ENCODE measurements around the gene KCNIP3. TPM values are rescaled to one million over a fixed set of nuclear protein-coding genes. Genes with fewer than 3 reads are reported as not detected.
A peak's percentile ranks its signal among the peaks of the same experiment; 100 is the strongest.

Gene KCNIP3
- total and polyA plus RNA-seq, 4 donors, result 0.26 to 1.1 (median 0.62) TPM

DNA sequence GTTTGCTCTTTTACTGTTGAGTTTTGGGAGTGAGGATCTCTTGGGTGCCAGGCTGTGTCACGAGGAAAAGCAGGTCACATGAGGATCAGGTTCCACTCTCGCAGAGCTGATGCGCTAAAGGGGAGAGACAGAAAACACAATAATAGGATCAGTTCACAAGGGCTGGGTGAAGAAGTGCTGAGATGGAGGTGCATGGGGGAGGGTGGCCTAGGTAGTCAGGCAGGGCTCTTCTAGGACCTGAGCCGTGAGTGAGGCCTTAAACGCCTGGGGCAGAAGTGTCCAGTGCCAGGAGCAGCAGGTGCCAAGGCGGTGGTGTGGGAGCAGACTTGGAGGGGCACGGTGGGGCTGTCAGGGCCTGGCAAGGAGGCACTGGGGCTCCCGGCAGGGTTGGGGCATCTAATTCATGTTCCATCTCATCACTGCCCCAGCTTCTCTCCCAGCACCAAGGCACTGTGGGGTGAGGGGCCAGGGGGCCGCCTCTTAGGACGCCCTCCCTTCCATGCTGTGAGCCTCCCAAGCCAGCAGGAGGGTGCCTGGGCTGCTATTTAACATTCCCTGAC lies 9.3 kb downstream of the KCNIP3 start:
- Histone ChIP-seq H3K4me1 (ENCODE audit: control insufficient read depth in 4 of 4, insufficient read depth in 4 of 4, low read length in 3 of 4) (peaks cover 7 to 20% (median 18%) of the 10 kb centered on the region in 4 donors), H3K27me3 (ENCODE audit: control insufficient read depth in 4 of 4, insufficient read depth in 4 of 4, low read length in 3 of 4) (no peaks in the 10 kb centered on the region), H3K36me3 (ENCODE audit: control insufficient read depth in 4 of 4, insufficient read depth in 3 of 4, low read depth in 1 of 4, low read length in 3 of 4) (no peaks in the 10 kb centered on the region), H3K9ac (ENCODE audit: low read depth in 1 of 2, low read length in 2 of 2) (no peak overlapping the region), H3K9me3 (ENCODE audit: control insufficient read depth in 4 of 4, low read length in 3 of 4) (no peaks in the 10 kb centered on the region), H3K27ac (ENCODE audit: low read depth in 1 of 2, low read length in 2 of 2) (peak overlapping the region in 1 of 2 donors; percentile 75), H3K4me3 (ENCODE audit: low read depth in 1 of 3, low read length in 3 of 3) (no peak overlapping the region)
- 82% methylated on average over 10 of the region's 10 CpGs for WGBS
- TF ChIP-seq, protein P1, sequence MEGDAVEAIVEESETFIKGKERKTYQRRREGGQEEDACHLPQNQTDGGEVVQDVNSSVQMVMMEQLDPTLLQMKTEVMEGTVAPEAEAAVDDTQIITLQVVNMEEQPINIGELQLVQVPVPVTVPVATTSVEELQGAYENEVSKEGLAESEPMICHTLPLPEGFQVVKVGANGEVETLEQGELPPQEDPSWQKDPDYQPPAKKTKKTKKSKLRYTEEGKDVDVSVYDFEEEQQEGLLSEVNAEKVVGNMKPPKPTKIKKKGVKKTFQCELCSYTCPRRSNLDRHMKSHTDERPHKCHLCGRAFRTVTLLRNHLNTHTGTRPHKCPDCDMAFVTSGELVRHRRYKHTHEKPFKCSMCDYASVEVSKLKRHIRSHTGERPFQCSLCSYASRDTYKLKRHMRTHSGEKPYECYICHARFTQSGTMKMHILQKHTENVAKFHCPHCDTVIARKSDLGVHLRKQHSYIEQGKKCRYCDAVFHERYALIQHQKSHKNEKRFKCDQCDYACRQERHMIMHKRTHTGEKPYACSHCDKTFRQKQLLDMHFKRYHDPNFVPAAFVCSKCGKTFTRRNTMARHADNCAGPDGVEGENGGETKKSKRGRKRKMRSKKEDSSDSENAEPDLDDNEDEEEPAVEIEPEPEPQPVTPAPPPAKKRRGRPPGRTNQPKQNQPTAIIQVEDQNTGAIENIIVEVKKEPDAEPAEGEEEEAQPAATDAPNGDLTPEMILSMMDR (IDR thresholded peaks at IDR 0.05; ENCODE audit: low read depth, low read length, missing input control), result no peak
- TF ChIP-seq, protein P2, sequence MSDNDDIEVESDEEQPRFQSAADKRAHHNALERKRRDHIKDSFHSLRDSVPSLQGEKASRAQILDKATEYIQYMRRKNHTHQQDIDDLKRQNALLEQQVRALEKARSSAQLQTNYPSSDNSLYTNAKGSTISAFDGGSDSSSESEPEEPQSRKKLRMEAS (IDR thresholded peaks at IDR 0.05), result no peak
- TF ChIP-seq TAF1 (conservative IDR thresholded peaks at IDR 0.05) (no peak), FOXA1 (IDR thresholded peaks at IDR 0.05) (no peak), NR2F2 (IDR thresholded peaks at IDR 0.05) (no peak), EGR1 (IDR thresholded peaks at IDR 0.05; ENCODE audit: low read depth in 2 of 2) (no peak)
- TF ChIP-seq, protein P3, sequence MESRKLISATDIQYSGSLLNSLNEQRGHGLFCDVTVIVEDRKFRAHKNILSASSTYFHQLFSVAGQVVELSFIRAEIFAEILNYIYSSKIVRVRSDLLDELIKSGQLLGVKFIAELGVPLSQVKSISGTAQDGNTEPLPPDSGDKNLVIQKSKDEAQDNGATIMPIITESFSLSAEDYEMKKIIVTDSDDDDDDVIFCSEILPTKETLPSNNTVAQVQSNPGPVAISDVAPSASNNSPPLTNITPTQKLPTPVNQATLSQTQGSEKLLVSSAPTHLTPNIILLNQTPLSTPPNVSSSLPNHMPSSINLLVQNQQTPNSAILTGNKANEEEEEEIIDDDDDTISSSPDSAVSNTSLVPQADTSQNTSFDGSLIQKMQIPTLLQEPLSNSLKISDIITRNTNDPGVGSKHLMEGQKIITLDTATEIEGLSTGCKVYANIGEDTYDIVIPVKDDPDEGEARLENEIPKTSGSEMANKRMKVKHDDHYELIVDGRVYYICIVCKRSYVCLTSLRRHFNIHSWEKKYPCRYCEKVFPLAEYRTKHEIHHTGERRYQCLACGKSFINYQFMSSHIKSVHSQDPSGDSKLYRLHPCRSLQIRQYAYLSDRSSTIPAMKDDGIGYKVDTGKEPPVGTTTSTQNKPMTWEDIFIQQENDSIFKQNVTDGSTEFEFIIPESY (IDR thresholded peaks at IDR 0.05), result no peak
- TF ChIP-seq, protein P4, sequence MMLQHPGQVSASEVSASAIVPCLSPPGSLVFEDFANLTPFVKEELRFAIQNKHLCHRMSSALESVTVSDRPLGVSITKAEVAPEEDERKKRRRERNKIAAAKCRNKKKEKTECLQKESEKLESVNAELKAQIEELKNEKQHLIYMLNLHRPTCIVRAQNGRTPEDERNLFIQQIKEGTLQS (IDR thresholded peaks at IDR 0.05), result no peak
- TF ChIP-seq, protein P5, sequence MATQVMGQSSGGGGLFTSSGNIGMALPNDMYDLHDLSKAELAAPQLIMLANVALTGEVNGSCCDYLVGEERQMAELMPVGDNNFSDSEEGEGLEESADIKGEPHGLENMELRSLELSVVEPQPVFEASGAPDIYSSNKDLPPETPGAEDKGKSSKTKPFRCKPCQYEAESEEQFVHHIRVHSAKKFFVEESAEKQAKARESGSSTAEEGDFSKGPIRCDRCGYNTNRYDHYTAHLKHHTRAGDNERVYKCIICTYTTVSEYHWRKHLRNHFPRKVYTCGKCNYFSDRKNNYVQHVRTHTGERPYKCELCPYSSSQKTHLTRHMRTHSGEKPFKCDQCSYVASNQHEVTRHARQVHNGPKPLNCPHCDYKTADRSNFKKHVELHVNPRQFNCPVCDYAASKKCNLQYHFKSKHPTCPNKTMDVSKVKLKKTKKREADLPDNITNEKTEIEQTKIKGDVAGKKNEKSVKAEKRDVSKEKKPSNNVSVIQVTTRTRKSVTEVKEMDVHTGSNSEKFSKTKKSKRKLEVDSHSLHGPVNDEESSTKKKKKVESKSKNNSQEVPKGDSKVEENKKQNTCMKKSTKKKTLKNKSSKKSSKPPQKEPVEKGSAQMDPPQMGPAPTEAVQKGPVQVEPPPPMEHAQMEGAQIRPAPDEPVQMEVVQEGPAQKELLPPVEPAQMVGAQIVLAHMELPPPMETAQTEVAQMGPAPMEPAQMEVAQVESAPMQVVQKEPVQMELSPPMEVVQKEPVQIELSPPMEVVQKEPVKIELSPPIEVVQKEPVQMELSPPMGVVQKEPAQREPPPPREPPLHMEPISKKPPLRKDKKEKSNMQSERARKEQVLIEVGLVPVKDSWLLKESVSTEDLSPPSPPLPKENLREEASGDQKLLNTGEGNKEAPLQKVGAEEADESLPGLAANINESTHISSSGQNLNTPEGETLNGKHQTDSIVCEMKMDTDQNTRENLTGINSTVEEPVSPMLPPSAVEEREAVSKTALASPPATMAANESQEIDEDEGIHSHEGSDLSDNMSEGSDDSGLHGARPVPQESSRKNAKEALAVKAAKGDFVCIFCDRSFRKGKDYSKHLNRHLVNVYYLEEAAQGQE (IDR thresholded peaks at IDR 0.05), result no peak
- DNase-seq (ENCODE audit: low spot score), result no peak

DNA sequence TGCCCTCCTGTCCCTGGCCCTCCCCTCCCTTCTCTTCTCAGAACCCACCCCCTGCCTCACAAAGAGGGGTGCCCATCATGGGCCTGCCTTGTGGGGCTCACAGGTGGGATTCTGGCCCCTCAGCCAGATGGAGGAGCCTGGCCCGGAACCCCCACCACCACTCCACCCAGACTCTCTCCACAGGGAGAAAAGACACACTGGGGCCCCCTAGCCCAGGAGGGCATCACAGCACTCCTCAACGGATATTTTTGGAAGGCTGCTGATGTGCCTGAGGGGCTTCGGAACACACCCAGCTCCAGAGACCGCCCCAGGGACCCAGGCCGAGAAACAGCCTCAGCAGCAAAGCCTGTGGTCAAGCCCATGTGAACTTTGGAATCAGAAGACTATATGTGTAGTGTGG lies 9.9 kb downstream of the KCNIP3 start:
- Histone ChIP-seq H3K9me3 (ENCODE audit: control insufficient read depth in 4 of 4, low read length in 3 of 4) (no peaks in the 10 kb centered on the region), H3K4me1 (ENCODE audit: control insufficient read depth in 4 of 4, insufficient read depth in 4 of 4, low read length in 3 of 4) (peaks cover 7 to 20% (median 18%) of the 10 kb centered on the region in 4 donors), H3K27ac (ENCODE audit: low read depth in 1 of 2, low read length in 2 of 2) (no peak overlapping the region), H3K4me3 (ENCODE audit: low read depth in 1 of 3, low read length in 3 of 3) (no peak overlapping the region), H3K36me3 (ENCODE audit: control insufficient read depth in 4 of 4, insufficient read depth in 3 of 4, low read depth in 1 of 4, low read length in 3 of 4) (no peaks in the 10 kb centered on the region), H3K9ac (ENCODE audit: low read depth in 1 of 2, low read length in 2 of 2) (no peak overlapping the region), H3K27me3 (ENCODE audit: control insufficient read depth in 4 of 4, insufficient read depth in 4 of 4, low read length in 3 of 4) (no peaks in the 10 kb centered on the region)
- no peak for DNase-seq (ENCODE audit: low spot score)
- TF ChIP-seq, protein P5 (IDR thresholded peaks at IDR 0.05), result no peak
- no peak for TF ChIP-seq EGR1 (IDR thresholded peaks at IDR 0.05; ENCODE audit: low read depth in 2 of 2)
- no peak for TF ChIP-seq TAF1 (conservative IDR thresholded peaks at IDR 0.05)
- 96% methylated on average over 5 of the region's 5 CpGs for WGBS

Measured in liver (tissue), 9 donors.